H1 (cell line): Measurements from ENCODE around the gene IL27RA. TPM values are rescaled to one million over a fixed set of nuclear protein-coding genes. Genes with fewer than 3 reads are reported as not detected.

Source experiments
- CTCF ChIA-PET: fragments of 300-600 bp; sonication (Branson Sonifier 250); formaldehyde crosslinking; loops from one replicate; lab custom pipeline; 2021; ENCODE audit not compliant: partially characterized antibody; lab: Charles Lee
- POLR2A ChIA-PET: fragments of 300-600 bp; sonication (Branson Sonifier 250); formaldehyde crosslinking; loops from one replicate; lab custom pipeline; 2021; ENCODE audit warnings: inconsistent platforms; ENCODE audit not compliant: partially characterized antibody; lab: Charles Lee
- DNase-seq, 2 experiments: peaks; one replicate each; pipeline versions ENCODE4 v3.0.0 to v3.0.0-alpha.2; 2010 to 2022; ENCODE audit warnings: low spot score in 2 of 2, low read depth in 1 of 2, mixed read lengths in 1 of 2
- FAIRE-seq: peaks from 2 replicates; lab custom pipeline; 2011; peaks lifted over from hg19 to GRCh38; lab: Jason Lieb, UNC
- H2AFZ ChIP-seq: 2 replicates; pipeline ENCODE4 v1.8.1; 2012; ENCODE audit warnings: low read length, inconsistent platforms
- H2AK5ac ChIP-seq: 2 replicates; pipeline ENCODE4 v1.6.1; 2013; ENCODE audit warnings: low read depth, low read length
- H2BK120ac ChIP-seq: replicated peaks from 2 replicates; pipeline ENCODE3; 2013; ENCODE audit warnings: low read depth, low read length, inconsistent platforms
- H2BK12ac ChIP-seq: 2 replicates; pipeline ENCODE4 v1.6.1; 2013; ENCODE audit warnings: low read depth, low read length
- H2BK15ac ChIP-seq: 2 replicates; pipeline ENCODE4 v1.6.1; 2013; ENCODE audit warnings: low read length
- H2BK20ac ChIP-seq: 2 replicates; pipeline ENCODE4 v1.6.1; 2013; ENCODE audit warnings: low read length
- H2BK5ac ChIP-seq: 2 replicates; pipeline ENCODE4 v1.6.1; 2013; ENCODE audit warnings: low read depth, low read length
- H3K14ac ChIP-seq: 2 replicates; pipeline ENCODE4 v1.6.1; 2013; ENCODE audit warnings: inconsistent platforms; ENCODE audit not compliant: insufficient read length
- H3K18ac ChIP-seq: 2 replicates; pipeline ENCODE4 v1.6.1; 2013; ENCODE audit warnings: low read length; ENCODE audit errors: extremely low read depth
- H3K23ac ChIP-seq: 2 replicates; pipeline ENCODE4 v1.6.1; 2013; ENCODE audit warnings: inconsistent platforms; ENCODE audit not compliant: insufficient read length
- H3K23me2 ChIP-seq: 2 replicates; pipeline ENCODE4 v1.6.1; 2013; ENCODE audit warnings: low read depth, low read length
- H3K27ac ChIP-seq: 2 replicates; pipeline ENCODE4 v1.6.1; 2011; ENCODE audit warnings: low read depth, low read length, inconsistent platforms
- H3K27me3 ChIP-seq, 4 experiments: replicated peaks in 1 of 4; 1 replicate in 1 of 4; 2 replicates in 3 of 4; pipeline versions ENCODE4 v1.6.1 to v1.8.1; 2011 to 2013; ENCODE audit warnings: low read length in 3 of 4, mild to moderate bottlenecking in 3 of 4, inconsistent platforms in 2 of 4, mixed read lengths in 2 of 4, moderate library complexity in 1 of 4; ENCODE audit not compliant: control insufficient read depth in 3 of 4, insufficient read depth in 3 of 4; ENCODE audit errors: extremely low read depth in 1 of 4
- H3K36me3 ChIP-seq, 4 experiments: 2 replicates each; pipeline versions ENCODE4 v1.6.1 to v1.8.1; 2011 to 2013; ENCODE audit warnings: mild to moderate bottlenecking in 4 of 4, low read length in 3 of 4, moderate library complexity in 2 of 4, control low read depth in 1 of 4, inconsistent platforms in 1 of 4; ENCODE audit not compliant: insufficient read depth in 4 of 4, control insufficient read depth in 2 of 4
- H3K4ac ChIP-seq: replicated peaks from 2 replicates; pipeline ENCODE3; 2013; ENCODE audit warnings: low read length, low read depth, mixed read lengths, inconsistent platforms; ENCODE audit not compliant: insufficient read length
- H3K4me1 ChIP-seq, 4 experiments: replicated peaks in 1 of 4; 1 replicate in 1 of 4; 2 replicates in 3 of 4; pipeline versions ENCODE4 v1.6.1 to v1.8.1; 2011 to 2013; ENCODE audit warnings: low read length in 3 of 4, inconsistent platforms in 2 of 4, mixed read lengths in 1 of 4; ENCODE audit not compliant: insufficient read depth in 4 of 4, control insufficient read depth in 3 of 4
- H3K4me2 ChIP-seq, 2 experiments: 2 replicates each; pipeline versions ENCODE4 v1.6.1 to v1.8.1; 2011 to 2013; ENCODE audit warnings: low read depth in 2 of 2, low read length in 2 of 2, control low read depth in 1 of 2, inconsistent platforms in 1 of 2, mild to moderate bottlenecking in 1 of 2; ENCODE audit not compliant: insufficient read depth in 1 of 2
- H3K4me3 ChIP-seq, 4 experiments: fragments of 200-600, 300-600 bp in 1 of 4; sonication (generic), shearing (Covaris generic), sonication (Bioruptor Twin) in 1 of 4; 2 replicates each; pipeline versions ENCODE4 v1.5.1 to v1.8.1; 2011 to 2016; ENCODE audit warnings: low read length in 4 of 4, low read depth in 3 of 4, control low read depth in 2 of 4, inconsistent platforms in 2 of 4, mild to moderate bottlenecking in 2 of 4, mixed read lengths in 1 of 4, moderate library complexity in 1 of 4; ENCODE audit not compliant: insufficient read depth in 2 of 4; ENCODE audit errors: extremely low read depth in 1 of 4
- H3K56ac ChIP-seq: replicated peaks from 2 replicates; pipeline ENCODE3; 2013; ENCODE audit warnings: low read depth, mild to moderate bottlenecking, mixed read lengths, low read length, inconsistent platforms; ENCODE audit not compliant: insufficient read length
- H3K79me1 ChIP-seq: 2 replicates; pipeline ENCODE4 v1.6.1; 2013; ENCODE audit warnings: low read depth, low read length, control low read depth
- H3K79me2 ChIP-seq, 2 experiments: 2 replicates each; pipeline versions ENCODE4 v1.6.1 to v1.8.1; 2012 to 2013; ENCODE audit warnings: low read length in 2 of 2, mild to moderate bottlenecking in 2 of 2, inconsistent platforms in 1 of 2; ENCODE audit not compliant: insufficient read depth in 2 of 2, control insufficient read depth in 1 of 2
- H3K9ac ChIP-seq, 4 experiments: replicated peaks in 1 of 4; 1 replicate in 1 of 4; 2 replicates in 3 of 4; pipeline versions ENCODE4 v1.6.1 to v1.8.1; 2011 to 2013; ENCODE audit warnings: low read depth in 3 of 4, low read length in 3 of 4, control low read depth in 2 of 4, mild to moderate bottlenecking in 2 of 4, moderate library complexity in 2 of 4, inconsistent platforms in 1 of 4; ENCODE audit errors: extremely low read depth in 1 of 4
- H3K9me3 ChIP-seq, 2 experiments: 2 replicates each; pipeline versions ENCODE4 v1.6.1 to v1.8.1; 2012 to 2013; ENCODE audit warnings: mild to moderate bottlenecking in 2 of 2, moderate library complexity in 2 of 2, control low read depth in 1 of 2, inconsistent platforms in 1 of 2, low read depth in 1 of 2, low read length in 1 of 2, mixed read lengths in 1 of 2; ENCODE audit not compliant: insufficient read depth in 2 of 2
- H4K20me1 ChIP-seq, 2 experiments: replicated peaks in 1 of 2; 2 replicates each; pipeline versions ENCODE3 to v1.8.1; 2011 to 2013; ENCODE audit warnings: inconsistent platforms in 2 of 2, low read length in 2 of 2, mild to moderate bottlenecking in 1 of 2; ENCODE audit not compliant: insufficient read depth in 2 of 2, control insufficient read depth in 1 of 2
- H4K5ac ChIP-seq: 2 replicates; pipeline ENCODE4 v1.6.1; 2013; ENCODE audit warnings: low read length, low read depth, mixed read lengths, inconsistent platforms; ENCODE audit not compliant: insufficient read length
- H4K8ac ChIP-seq: 2 replicates; pipeline ENCODE4 v1.8.0; 2013; ENCODE audit warnings: mild to moderate bottlenecking, moderate library complexity, low read length, inconsistent platforms; ENCODE audit not compliant: insufficient read depth; ENCODE audit errors: extremely low read depth
- H4K91ac ChIP-seq: replicated peaks from 2 replicates; pipeline ENCODE3; 2013; ENCODE audit warnings: low read length, mixed read lengths, inconsistent platforms; ENCODE audit not compliant: insufficient read length
- CHD1 ChIP-seq: IDR thresholded peaks from 2 replicates; pipeline ENCODE4 v1.6.1; 2012; ENCODE audit warnings: low read depth, low read length, improper control_type of control experiment
- CTCF ChIP-seq, 3 experiments: IDR thresholded peaks; 1 replicate in 2 of 3; 2 replicates in 1 of 3; pipeline versions ENCODE4 v1.5.1 to v1.6.1; 2011; ENCODE audit warnings: low read length in 3 of 3, mild to moderate bottlenecking in 3 of 3, inconsistent platforms in 2 of 3, low read depth in 1 of 3, moderate library complexity in 1 of 3; ENCODE audit not compliant: insufficient read depth in 1 of 3; ENCODE audit errors: control extremely low read depth in 1 of 3
- FOSL1 ChIP-seq: IDR thresholded peaks from 2 replicates; pipeline ENCODE4 v1.6.1; 2011; ENCODE audit warnings: mild to moderate bottlenecking, low read depth, low read length, moderate library complexity; ENCODE audit not compliant: insufficient read depth
- HDAC6 ChIP-seq: IDR thresholded peaks from one replicate; pipeline ENCODE4 v1.7.1; 2012; ENCODE audit warnings: low read depth, mild to moderate bottlenecking, inconsistent platforms, low read length, moderate library complexity
- JUND ChIP-seq: IDR thresholded peaks from 2 replicates; pipeline ENCODE4 v1.6.1; 2011; ENCODE audit warnings: mild to moderate bottlenecking, improper control_type of control experiment, low read length
- MAFK ChIP-seq: IDR thresholded peaks from 2 replicates; pipeline ENCODE4 v1.6.1; 2012; ENCODE audit warnings: low read depth, mild to moderate bottlenecking, improper control_type of control experiment, low read length
- RAD21 ChIP-seq, 2 experiments: IDR thresholded peaks in 1 of 2; conservative IDR thresholded peaks in 1 of 2; 2 replicates each; pipeline ENCODE4 v1.6.1; 2011; ENCODE audit warnings: low read depth in 2 of 2, low read length in 2 of 2, improper control_type of control experiment in 1 of 2, inconsistent platforms in 1 of 2, mild to moderate bottlenecking in 1 of 2, moderate library complexity in 1 of 2
- SIN3A ChIP-seq, 2 experiments: IDR thresholded peaks in 1 of 2; conservative IDR thresholded peaks in 1 of 2; 2 replicates each; pipeline ENCODE4 v1.6.1; 2011 to 2012; ENCODE audit warnings: low read length in 2 of 2, improper control_type of control experiment in 1 of 2, low read depth in 1 of 2, mild to moderate bottlenecking in 1 of 2
- TCF12 ChIP-seq: IDR thresholded peaks from 2 replicates; pipeline ENCODE4 v1.6.1; 2011; ENCODE audit warnings: low read depth, mild to moderate bottlenecking, low read length
- TEAD4 ChIP-seq: IDR thresholded peaks from 2 replicates; pipeline ENCODE4 v1.6.1; 2012; ENCODE audit warnings: low read depth, low read length, inconsistent platforms, mixed read lengths
- WGBS, 2 experiments: shearing (Covaris generic) in 1 of 2; methylation state at CpG; one replicate each; pipeline versions ENCODE4 v1.1.6 to v1.1.7; 2013 to 2015; ENCODE audit warnings: low lambda C conversion rate in 2 of 2, mixed read lengths in 2 of 2, inconsistent platforms in 1 of 2, low coverage in 1 of 2, missing lambda C conversion rate in 1 of 2; ENCODE audit not compliant: insufficient replicate concordance in 2 of 2, insufficient coverage in 1 of 2, insufficient read length in 1 of 2; ENCODE audit errors: extremely low coverage in 1 of 2, missing lambda C conversion rate in 1 of 2; 5-methylcytosine and 5-hydroxymethylcytosine counted together
- polyA plus RNA-seq, 7 experiments: library from polyadenylated mRNA; depleted of rRNA in 3 of 7; stranded (reverse) in 5 of 7; unstranded in 2 of 7; fragments of >200 nt in 5 of 7; fragments of 200-250 nt in 2 of 7; gene quantifications; 1 replicate in 5 of 7; 2 replicates in 1 of 7; 4 replicates in 1 of 7; pipeline versions ENCODE4 v1.2.1 to v1.2.3, GENCODE V29; 2011 to 2013; ENCODE audit warnings: missing spikeins in 2 of 7, mixed read lengths in 2 of 7
- total RNA-seq: library from RNA; stranded (reverse); fragmentation: NEBNext Ultra II Directional; extraction: Animal tissue kit (Norgen Biotek cat#: 25700); gene quantifications from 2 replicates; pipeline ENCODE4 v1.2.1, GENCODE V29; 2021

Gene IL27RA
- total and polyA plus RNA-seq, 2 of the 8 experiments (the other 6 are each of a cell fraction or from before 2014, with no cell fraction given) = 9.9 to 14.7 TPM

GRCh38 chr19:14089412-14089661 is 57.8 kb downstream of the IL27RA start:
- H3K79me1 ChIP-seq = no peaks in the 10 kb centered on the region
- H3K4ac ChIP-seq = no peak overlapping the region
- H3K56ac ChIP-seq = no peak overlapping the region
- peak overlapping the region; percentile 42 to 78 (median 60) for H3K4me3 ChIP-seq
- no peak overlapping the region for H3K27ac ChIP-seq
- no peak overlapping the region for H3K9ac ChIP-seq
- no peak overlapping the region for H2BK120ac ChIP-seq
- peaks cover 0 to 13% (median 4%) of the 10 kb centered on the region in 4 experiments; a peak in 3 of 8 replicates for H3K36me3 ChIP-seq
- 11% methylated on average over 14 of the region's 16 CpGs; no CpG with 5 or more reads in 1 of the 2 experiments for WGBS, 2 experiments
- no peak overlapping the region for H4K91ac ChIP-seq
- no peak overlapping the region for H2AFZ ChIP-seq
- peak overlapping the region; percentile 65 to 74 for H3K4me2 ChIP-seq
- no peak overlapping the region for H2BK15ac ChIP-seq
- H3K23ac ChIP-seq = no peak overlapping the region
- no peak overlapping the region for H3K18ac ChIP-seq
- H3K14ac ChIP-seq = no peak overlapping the region
- peaks cover 8% of the 10 kb centered on the region in 2 experiments; a peak in 3 of 4 replicates for H3K9me3 ChIP-seq
- no peaks in the 10 kb centered on the region for H3K79me2 ChIP-seq
- H2BK5ac ChIP-seq = no peak overlapping the region
- H3K23me2 ChIP-seq = peaks cover 11% of the 10 kb centered on the region
- DNase-seq (no peak), FAIRE-seq (peak; percentile 19)
- H4K5ac ChIP-seq = no peak overlapping the region
- no peak overlapping the region for H2BK20ac ChIP-seq
- H4K20me1 ChIP-seq = peaks cover 4 to 8% of the 10 kb centered on the region in 2 experiments
- H2AK5ac ChIP-seq = no peak overlapping the region
- peaks cover 3 to 5% (median 4%) of the 10 kb centered on the region in 4 experiments for H3K4me1 ChIP-seq
- CTCF ChIA-PET = interaction anchor here (1.0 to 1.1 kb wide), 3 partner anchors 15 to 292 kb away, joined by 4 read pairs; no protein-coding TSS in a partner anchor
- POLR2A ChIA-PET = interaction anchor here (1.0 to 1.1 kb wide), 2 partner anchors 25 to 263 kb away, joined by 3 read pairs; no protein-coding TSS in a partner anchor
- no peak overlapping the region for H4K8ac ChIP-seq
- no peak overlapping the region for H2BK12ac ChIP-seq
- H3K27me3 ChIP-seq = peaks cover 0 to 6% (median 2%) of the 10 kb centered on the region in 4 experiments; a peak in 4 of 7 replicates
- TF ChIP-seq CTCF (IDR thresholded peaks at IDR 0.05; ENCODE audit: control extremely low read depth in 1 of 3, insufficient read depth in 1 of 3, low read depth in 1 of 3, low read length in 3 of 3) (peak in 2 of 3 experiments; percentile 18 to 32; a peak in 2 of 4 replicates), TEAD4 (no peak), MAFK (no peak), CHD1 (no peak), TCF12 (no peak), JUND (no peak), HDAC6 (no peak), FOSL1 (no peak), SIN3A (conservative IDR thresholded peaks at IDR 0.05 in 1 of 2, IDR thresholded peaks at IDR 0.05 in 1 of 2; ENCODE audit: low read depth in 1 of 2, low read length in 2 of 2) (no peak), RAD21 (IDR thresholded peaks at IDR 0.05 in 1 of 2, conservative IDR thresholded peaks at IDR 0.05 in 1 of 2; ENCODE audit: low read depth in 2 of 2, low read length in 2 of 2) (peak in 1 of 2 experiments; percentile 18; a peak in 1 of 4 replicates)
